Central memory CD4-positive, alpha-beta T cell (primary cell): ENCODE results near the gene SNAI3.

ENCODE experiments used
- DNase-seq: peaks from one replicate; pipeline ENCODE4 v3.0.0; 2022

Gene SNAI3

GRCh38 chr16:88665148-88665547 is 21.2 kb downstream of the SNAI3 start:
- no peak for DNase-seq

GRCh38 chr16:88662843-88663606 is 23.3 kb downstream of the SNAI3 start, which contains the start of gene MVD:
Gene MVD (minus strand): TSS chr16:88663091. CDS start chr16:88663080, 11 bp downstream.
- peak; percentile 95 for DNase-seq

GRCh38 chr16:88662222-88662842 is 24.0 kb downstream of the SNAI3 start:
- DNase-seq, result no peak

GRCh38 chr16:88661468-88661867 is 24.8 kb downstream of the SNAI3 start:
- no peak for DNase-seq

GRCh38 chr16:88659160-88659559 is 27.1 kb downstream of the SNAI3 start:
- DNase-seq, result no peak

- no peak for DNase-seq
Observed at GRCh38 chr16:88658714-88659113, 27.6 kb downstream of the SNAI3 start.

GRCh38 chr16:88657371-88657770 is 28.9 kb downstream of the SNAI3 start:
- no peak for DNase-seq

- DNase-seq, result no peak
Observed at GRCh38 chr16:88656291-88656980, 29.9 kb downstream of the SNAI3 start.

GRCh38 chr16:88655733-88656281 is 30.5 kb downstream of the SNAI3 start:
- DNase-seq, result no peak

- no peak for DNase-seq
Observed at GRCh38 chr16:88655053-88655732, 31.1 kb downstream of the SNAI3 start.

GRCh38 chr16:88654363-88655052 is 31.8 kb downstream of the SNAI3 start:
- DNase-seq, result no peak

GRCh38 chr16:88653596-88654362 is 32.5 kb downstream of the SNAI3 start:
- DNase-seq, result no peak

- DNase-seq, result no peak
Observed at GRCh38 chr16:88653101-88653500, 33.2 kb downstream of the SNAI3 start.

GRCh38 chr16:88652762-88653063 is 33.6 kb downstream of the SNAI3 start:
- DNase-seq, result no peak

GRCh38 chr16:88651989-88652761 is 34.1 kb downstream of the SNAI3 start:
- DNase-seq, result no peak

GRCh38 chr16:88651276-88651988 is 34.9 kb downstream of the SNAI3 start:
- DNase-seq, result peak; percentile 79

- peak; percentile 81 for DNase-seq
Observed at GRCh38 chr16:88650749-88651275, 35.5 kb downstream of the SNAI3 start, which contains the start of gene CYBA. Gene CYBA (minus strand): TSS chr16:88651053. CDS start chr16:88651013, 40 bp downstream.

- peak; percentile 37 for DNase-seq
Observed at GRCh38 chr16:88649924-88650748, 36.2 kb downstream of the SNAI3 start.
